SKM-1 (cell line): ENCODE data around the gene DYNLL2.
"Not testable (repeated sequence)": the region's sequence is repeated elsewhere in the genome, so short reads cannot be mapped to it uniquely, and the experiment has no call there.

Experiments
- DNase-seq: peaks from one replicate; lab custom pipeline; 2025; ENCODE audit not compliant: unreplicated experiment; lab: John Stamatoyannopoulos, UW

The DYNLL2 gene

DNA sequence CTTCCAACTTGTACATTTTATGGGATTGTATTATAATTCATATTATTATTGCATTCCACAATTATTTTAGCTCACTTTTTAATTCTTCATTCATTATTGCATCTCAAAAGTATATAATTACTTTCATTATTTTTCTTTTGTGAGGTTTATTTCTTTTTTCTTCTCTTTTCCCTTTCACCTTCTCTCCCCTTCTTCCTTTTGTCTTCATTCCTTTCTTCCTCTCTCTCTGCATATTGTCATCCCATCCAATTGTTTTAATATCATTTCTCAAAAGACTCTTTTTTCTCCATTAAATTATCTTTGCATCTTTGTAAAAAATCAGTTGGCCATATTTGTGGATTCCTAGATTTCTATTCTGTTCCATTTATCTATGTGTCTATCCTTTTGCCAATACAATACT is 17.3 kb downstream of the DYNLL2 start:
- no peak for DNase-seq

DNA sequence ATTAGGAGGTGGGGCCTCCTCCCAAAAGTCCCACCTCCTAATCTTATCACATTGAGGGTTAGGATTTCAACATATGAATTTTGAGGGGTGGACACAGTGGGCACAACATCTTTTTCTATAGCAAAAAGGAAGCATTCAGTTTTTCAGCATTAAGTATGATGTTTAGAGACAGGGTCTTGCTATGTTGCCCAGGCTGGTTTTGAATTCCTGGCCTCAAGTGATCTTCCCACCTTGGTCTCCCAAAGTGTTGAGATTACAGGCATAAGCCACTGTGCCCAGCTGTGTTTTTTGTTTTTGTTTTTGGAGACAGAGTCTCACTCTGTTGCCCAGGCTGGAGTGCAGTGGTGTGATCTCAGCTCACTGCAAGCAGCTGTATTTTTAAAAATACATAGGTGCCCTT is 18.7 kb downstream of the DYNLL2 start:
- not testable (repeated sequence) for DNase-seq

DNA sequence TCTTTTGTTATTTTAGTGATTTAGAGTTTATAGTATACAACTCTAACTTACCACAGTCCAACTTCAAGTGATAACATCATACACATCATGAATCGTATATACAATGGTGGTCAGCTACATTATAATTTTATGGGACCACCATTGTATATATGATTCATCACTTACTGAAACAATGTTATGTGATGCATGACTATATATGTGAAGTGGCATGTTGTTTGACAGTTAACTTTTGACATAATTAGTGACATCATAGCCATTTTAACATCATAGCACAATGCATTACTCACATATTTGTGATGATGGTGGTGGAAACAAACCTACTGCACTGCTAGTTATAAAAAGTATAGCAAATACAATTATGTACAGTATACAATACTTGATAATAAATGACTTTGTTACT is 21.9 kb downstream of the DYNLL2 start:
- no peak for DNase-seq

DNA sequence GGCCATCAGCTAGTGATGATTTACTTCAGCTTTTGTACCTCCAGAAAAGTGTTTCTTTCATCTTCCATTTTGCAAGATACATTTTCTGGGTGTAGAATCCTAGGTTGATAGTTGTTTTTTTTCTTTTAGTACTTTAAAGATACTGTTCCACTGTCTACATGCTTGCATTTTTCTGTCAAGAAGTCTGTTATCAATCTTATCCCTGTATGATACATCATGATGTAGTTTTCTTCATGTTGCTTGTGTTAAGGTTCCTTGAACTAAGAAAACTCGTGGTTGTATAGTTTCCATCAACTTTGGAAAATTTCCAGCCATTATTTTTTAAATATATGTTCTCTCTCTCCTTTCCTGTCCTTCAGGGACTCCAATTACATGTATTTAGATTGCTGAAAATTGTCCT is 24.1 kb downstream of the DYNLL2 start:
- no peak for DNase-seq

DNA sequence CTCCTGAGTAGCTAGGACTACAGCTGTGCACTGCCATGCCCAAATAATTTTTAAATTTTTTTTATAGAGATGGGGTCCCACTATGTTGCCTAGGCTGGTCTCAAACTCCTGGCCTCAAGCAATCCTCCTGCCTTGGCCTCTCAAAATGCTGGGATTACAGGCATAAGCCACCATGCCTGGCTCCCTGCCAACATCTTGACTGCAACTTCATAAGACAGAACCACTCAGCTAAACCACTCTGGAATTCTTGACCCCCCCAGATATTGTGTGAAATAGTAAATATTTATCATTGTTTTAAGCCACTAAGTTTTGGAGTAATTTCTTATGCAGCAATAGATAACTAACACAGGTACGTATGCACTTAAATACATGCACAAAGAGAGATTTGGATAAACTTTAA is 26.0 kb downstream of the DYNLL2 start:
- no peak for DNase-seq

DNA sequence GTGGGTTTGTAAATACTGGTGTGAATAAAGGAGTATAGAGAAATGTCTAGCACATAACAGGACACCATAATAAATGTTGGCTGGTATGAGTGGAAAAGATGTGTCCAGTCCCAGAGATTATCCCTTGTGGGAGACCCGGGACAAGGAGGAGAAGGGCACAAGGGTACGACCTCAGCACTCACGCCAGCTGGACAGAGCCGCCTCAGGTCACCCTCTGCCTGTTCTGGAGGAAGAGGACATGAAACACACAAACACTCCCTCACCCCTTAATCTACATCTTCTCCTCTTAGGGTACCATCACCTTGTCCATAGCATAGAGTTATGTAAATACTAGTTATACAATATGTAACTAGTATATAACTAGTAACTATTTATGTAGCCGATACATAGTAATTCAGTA is 26.8 kb downstream of the DYNLL2 start:
- no peak for DNase-seq

DNA sequence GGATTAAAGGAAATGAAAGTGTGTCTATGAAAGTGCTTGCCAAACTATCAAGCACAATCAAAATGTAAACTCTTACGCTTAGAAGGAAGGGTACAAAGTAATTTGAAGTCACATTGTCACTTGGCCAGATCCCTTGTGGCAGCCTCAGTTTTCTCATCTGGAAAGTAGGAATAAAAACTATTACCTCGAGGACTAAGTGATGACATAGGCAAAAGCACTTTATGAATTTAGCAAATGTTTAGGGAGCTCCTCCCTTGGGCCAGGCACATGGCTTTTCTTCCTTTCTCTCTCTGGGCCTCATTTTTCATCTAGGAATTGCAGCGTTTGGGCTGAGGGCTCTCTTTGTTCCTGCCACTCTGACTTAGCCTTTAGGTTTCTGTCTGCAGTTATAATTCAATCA is 28.5 kb downstream of the DYNLL2 start:
- DNase-seq: no peak

DNA sequence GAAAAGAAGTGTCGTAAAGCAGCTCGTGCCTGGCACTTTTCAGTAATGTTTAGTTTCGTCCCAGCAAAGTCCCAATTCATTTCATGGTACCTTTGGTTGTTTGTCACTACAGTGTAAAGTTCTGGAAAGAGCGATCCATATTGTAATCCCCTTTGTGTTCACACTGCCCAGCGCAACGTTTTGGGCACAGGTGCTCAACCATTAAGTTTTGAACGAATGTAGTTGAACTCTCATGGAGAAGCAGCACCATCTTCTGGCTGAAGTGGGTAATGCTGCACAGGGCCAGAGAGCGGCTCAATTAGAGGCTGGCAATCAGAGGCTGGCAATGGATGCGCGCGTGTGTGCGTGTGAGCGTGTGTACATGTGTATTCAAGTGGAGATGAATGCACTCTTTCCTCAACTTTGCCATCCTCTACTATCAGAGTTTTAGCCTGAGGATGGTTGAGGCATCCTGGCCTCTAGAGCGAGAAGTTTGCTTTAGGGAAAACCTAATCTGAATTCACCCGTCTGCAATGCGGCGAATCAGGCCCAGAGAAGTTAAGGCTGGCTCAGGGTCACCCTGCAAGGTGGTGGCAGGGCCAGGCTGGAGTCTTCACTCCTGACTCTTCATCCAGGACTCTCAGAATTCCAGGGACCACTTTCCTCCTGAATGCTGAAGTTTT is 29.9 kb downstream of the DYNLL2 start:
- DNase-seq: peak; percentile 54

DNA sequence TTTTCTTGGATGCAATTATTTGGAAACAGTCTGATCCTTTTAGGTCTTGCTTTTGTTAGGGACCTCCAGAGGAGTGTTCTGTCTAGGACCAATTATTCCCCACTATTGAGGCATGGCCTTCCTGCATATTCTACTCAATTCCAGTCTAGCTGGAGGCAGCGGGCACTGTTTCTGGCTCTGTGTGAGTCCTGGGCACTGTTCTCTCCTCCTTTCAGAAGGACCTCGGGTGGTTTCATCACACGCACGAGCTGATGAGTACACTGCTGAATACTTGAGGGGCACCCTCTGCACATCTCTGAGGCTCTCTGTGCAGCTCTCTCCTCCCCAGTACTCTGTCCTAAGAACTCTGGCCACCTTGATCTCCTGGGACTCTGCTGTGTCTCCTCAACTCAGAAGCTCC is 30.7 kb downstream of the DYNLL2 start:
- no peak for DNase-seq

DNA sequence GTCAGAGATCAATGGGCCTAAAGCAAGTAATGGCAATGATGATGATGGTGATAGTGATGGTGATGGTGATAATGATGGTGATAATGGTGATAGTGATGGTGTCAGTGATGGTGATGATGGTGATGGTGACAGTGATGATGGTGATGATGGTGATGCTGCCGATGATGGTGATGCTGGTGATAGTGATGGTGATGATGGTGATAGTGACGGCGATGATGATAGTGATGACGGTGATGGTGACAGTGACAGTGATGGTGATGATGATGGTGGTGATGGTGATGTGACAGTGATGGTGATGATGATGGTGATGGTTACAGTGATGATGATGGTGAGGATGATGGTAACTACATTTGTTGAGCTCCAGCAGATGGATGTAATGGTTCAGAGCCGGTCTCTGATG is 34.2 kb downstream of the DYNLL2 start:
- no peak for DNase-seq

DNA sequence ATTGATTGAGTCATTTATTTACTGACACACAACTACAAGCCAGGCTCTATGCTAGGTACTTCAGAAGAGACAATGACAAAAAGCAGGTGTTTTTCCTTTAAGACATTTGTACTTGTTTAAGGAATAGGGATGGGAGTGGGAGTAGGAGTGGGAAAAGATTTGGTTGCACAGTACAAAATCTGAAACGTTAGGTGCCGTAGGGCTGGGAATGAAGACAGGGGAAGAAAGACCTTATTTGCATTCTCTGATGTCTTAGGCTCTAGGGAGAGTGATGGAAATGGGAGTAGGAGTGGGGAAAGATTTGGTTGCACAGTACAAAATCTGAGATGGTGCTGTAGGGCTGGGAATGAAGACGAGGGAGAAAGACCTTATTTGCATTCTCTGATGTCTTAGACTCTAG is 36.3 kb downstream of the DYNLL2 start:
- no peak for DNase-seq

DNA sequence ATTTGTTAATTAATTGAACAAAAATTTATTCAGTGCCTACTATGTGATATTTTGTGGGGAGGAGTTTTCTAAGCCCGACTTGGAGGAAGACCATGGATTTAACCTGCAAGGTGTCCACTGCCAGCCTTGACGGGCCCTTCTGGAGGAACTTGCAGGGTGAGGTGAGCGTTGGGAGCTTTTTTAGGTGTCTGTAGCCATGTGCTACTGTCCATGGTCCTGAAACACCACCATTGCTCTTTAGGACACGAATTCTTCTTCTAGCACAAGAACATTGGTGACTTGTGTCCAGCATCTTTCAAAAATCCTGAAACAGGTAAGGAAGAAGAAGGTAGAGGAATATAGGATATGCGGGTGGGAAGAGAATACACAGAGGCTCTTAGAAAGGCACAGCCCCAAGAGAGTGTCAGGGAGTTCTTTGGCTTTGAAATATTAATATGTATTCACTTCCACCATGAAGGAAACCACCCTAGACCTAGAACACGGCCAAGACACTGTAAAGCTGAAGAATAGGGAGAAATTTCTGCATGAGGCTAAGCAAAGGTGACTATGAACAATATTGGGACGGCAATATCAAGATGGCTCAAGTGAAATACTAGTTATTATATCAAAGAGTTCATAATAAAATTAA is 37.1 kb downstream of the DYNLL2 start:
- DNase-seq: no peak

DNA sequence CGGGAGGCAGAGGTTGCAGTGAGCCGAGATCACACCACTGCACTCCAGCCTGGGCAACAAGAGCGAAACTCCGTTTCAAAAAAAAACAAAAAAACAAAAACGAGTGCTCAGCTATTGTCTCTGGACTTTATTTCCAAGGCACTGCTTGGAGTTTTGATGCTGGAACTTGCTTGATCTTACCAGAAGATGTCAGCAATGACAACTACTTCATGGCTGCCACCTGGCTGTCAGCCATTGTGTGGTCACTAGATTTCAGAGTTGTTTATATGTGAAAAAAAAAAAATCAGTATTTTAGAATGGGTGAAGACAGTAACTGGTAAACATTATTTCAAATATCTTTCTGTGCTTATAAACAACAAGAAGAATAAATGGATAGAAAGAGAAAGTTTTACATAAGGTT is 38.7 kb downstream of the DYNLL2 start:
- DNase-seq: no peak

DNA sequence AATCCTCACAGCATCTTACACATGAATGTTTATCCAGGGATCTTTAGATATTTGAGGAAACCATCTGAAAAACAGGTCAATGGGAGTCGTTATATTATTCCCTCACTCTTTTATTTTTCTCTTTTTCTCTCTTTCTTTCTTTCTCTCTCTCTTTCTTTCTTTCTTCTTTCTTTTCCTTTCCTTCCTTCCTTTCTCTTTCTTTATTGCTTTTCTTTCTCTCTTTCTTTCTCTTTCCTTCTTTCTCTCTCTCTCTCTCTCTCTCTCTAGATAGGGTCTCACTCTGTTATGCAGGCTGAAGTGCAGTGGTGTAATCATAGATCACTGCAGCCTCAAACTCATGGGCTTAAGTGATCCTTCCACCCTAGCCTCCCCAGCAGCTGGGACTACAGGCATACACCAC is 44.6 kb downstream of the DYNLL2 start:
- DNase-seq: no peak

DNA sequence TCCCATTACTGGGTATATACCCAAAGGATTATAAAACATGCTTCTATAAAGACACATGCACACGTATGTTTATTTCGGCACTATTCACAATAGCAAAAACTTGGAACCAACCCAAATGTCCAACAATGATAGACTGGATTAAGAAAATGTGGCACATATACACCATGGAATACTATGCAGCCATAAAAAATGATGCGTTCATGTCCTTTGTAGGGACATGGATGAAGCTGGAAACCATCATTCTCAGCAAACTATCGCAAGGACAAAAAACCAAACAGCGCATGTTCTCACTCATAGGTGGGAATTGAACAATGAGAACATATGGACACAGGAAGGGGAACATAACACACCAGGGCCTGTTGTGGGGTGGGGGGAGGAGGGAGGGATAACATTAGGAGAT is 49.5 kb downstream of the DYNLL2 start:
- not testable (repeated sequence) for DNase-seq

DNA sequence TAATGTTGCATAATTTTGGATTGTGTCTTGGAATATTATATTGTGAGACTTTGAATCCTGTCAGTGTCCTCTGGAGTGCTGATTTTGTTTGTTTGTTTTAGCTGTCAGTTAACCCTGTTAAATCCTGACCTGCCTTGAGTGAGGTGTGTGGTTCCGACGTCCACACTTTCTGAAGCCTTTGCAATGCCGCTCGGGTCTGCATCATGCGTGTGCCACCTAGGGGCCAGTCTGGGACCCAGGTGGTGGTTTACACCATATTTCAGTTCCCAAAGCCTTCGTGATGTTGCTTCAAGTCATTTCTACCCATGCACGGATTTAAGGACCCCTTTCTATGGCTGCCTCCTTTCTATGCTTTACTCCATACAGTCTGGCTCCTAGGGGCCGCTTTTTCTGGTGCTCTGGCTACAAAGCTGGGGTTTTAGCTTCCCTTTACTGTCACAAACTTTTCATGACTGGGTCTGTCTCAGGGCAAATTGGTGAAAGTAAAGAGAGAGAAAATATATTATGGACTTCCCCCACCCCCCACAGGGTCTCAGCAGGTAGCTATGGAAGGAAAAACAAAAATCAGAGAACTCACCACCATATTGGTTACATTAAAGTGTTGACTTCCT is 53.6 kb downstream of the DYNLL2 start:
- no peak for DNase-seq

DNA sequence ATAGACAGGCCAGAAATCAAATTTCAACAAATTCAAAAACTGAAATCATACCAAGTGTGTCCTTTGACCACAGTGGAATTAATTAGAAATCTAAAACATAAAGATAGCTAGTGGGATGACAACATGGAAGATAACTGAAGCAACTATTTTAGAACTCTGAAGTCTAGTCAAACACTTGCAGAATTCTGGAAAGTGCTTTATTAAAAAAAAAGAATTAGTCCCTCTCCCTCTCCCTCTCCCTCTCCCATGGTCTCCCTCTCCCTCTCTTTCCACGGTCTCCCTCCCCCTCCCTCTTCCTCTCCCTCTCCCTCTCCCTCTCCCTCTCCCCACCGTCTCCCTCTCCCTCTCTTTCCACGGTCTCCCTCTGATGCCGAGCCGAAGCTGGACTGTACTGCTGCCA is 58.3 kb downstream of the DYNLL2 start:
- DNase-seq: no peak

DNA sequence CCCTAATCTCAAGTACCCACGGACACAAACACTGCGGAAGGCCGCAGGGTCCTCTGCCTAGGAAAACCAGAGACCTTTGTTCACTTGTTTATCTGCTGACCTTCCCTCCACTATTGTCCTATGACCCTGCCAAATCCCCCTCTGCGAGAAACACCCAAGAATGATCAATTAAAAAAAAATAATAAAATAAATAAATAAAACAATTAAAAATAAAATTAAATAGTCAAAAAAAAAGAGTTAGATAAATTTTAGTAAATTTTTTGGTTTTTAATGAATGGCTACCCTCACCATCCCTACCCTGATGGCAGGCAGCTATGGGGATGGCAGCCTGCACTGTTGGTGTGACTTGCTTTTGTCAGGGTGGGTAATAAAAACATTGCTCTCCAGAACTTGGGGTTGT is 60.1 kb downstream of the DYNLL2 start:
- DNase-seq: not testable (repeated sequence)

DNA sequence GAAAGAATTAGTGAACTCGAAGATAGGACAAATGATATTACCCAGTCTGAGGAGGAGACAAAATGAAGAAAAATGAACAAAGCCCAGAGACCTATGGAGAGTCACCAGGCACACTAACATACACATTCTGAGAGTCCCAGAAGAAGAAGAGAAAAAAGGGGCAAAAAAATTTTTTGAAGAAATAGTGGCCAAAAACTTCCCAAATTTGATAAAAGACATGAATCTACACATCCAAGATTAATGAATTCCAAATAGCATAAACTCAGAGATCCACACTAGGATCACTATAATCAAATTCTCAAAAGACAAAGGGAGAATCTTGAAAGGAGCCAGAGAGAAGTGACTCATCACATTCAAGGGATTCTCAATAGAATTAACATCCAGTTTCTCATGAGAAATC is 61.6 kb downstream of the DYNLL2 start:
- DNase-seq: no peak
